IMR-90 (cell line): Measurements from ENCODE around the gene LDLRAD4. TPM values are rescaled to one million over a fixed set of nuclear protein-coding genes. Genes with fewer than 3 reads are reported as not detected.

Experiments used
- ATAC-seq: fragments of 200-7000 bp; cut with Tn5 transposase; 2 replicates; pipeline ENCODE4 v1.9.1; 2020; ENCODE audit warnings: low read depth, mild to moderate bottlenecking, moderate library complexity
- BruUV-seq: library from RNA; stranded (reverse); fragments of 400-500 nt; replicated peaks from 2 replicates; lab custom pipeline; 2021; lab: Mats Ljungman, UMichigan
- CTCF ChIA-PET: fragments of 300-600 bp; formaldehyde crosslinking; extraction: SDS; loops from one replicate; lab custom pipeline; 2021; ENCODE audit warnings: antibody characterized with exemption; lab: Yijun Ruan, JAX
- POLR2A ChIA-PET: fragments of 300-600 bp; sonication (Branson Sonifier 250); formaldehyde crosslinking; loops from one replicate; lab custom pipeline; 2022; ENCODE audit warnings: antibody characterized with exemption; ENCODE audit not compliant: unreplicated experiment; lab: Charles Lee
- DNase-seq: peaks from one replicate; pipeline ENCODE4 v3.0.0; 2013
- H2AFZ ChIP-seq: replicated peaks from 2 replicates; pipeline ENCODE3; 2013; ENCODE audit warnings: low read length, mild to moderate bottlenecking; ENCODE audit not compliant: poor library complexity
- H2AK5ac ChIP-seq: 2 replicates; pipeline ENCODE4 v1.6.1; 2013; ENCODE audit warnings: low read depth, low read length, inconsistent platforms
- H2AK9ac ChIP-seq: replicated peaks from 2 replicates; pipeline ENCODE3; 2013; ENCODE audit warnings: mild to moderate bottlenecking, low read depth, low read length, moderate library complexity; ENCODE audit not compliant: poor library complexity
- H2BK120ac ChIP-seq: 2 replicates; pipeline ENCODE4 v1.6.1; 2013; ENCODE audit warnings: low read depth, low read length, inconsistent platforms
- H2BK15ac ChIP-seq: 3 replicates; pipeline ENCODE4 v1.6.1; 2013; ENCODE audit warnings: low read depth, low read length, inconsistent platforms
- H2BK20ac ChIP-seq: 2 replicates; pipeline ENCODE4 v1.6.1; 2013; ENCODE audit warnings: low read depth, mild to moderate bottlenecking, inconsistent platforms, low read length, moderate library complexity
- H2BK5ac ChIP-seq: 2 replicates; pipeline ENCODE4 v1.6.1; 2013; ENCODE audit warnings: mild to moderate bottlenecking, low read depth, low read length, inconsistent platforms; ENCODE audit not compliant: poor library complexity, severe bottlenecking
- H3K14ac ChIP-seq: replicated peaks from 2 replicates; pipeline ENCODE4 v1.6.1; 2013; ENCODE audit warnings: low read depth, low read length, inconsistent platforms
- H3K18ac ChIP-seq: 2 replicates; pipeline ENCODE4 v1.6.1; 2013; ENCODE audit warnings: low read depth, low read length, control low read depth
- H3K23ac ChIP-seq: 2 replicates; pipeline ENCODE4 v1.6.1; 2013; ENCODE audit warnings: low read depth, low read length, inconsistent platforms
- H3K27ac ChIP-seq: 2 replicates; pipeline ENCODE4 v1.5.1; 2013; ENCODE audit warnings: mild to moderate bottlenecking, control low read depth, low read length; ENCODE audit not compliant: insufficient read depth
- H3K27me3 ChIP-seq: 2 replicates; pipeline ENCODE4 v1.6.1; 2013; ENCODE audit warnings: low read length; ENCODE audit not compliant: control insufficient read depth, insufficient read depth
- H3K36me3 ChIP-seq: 2 replicates; pipeline ENCODE4 v1.6.1; 2013; ENCODE audit warnings: low read length, mixed read lengths; ENCODE audit not compliant: control insufficient read depth, insufficient read depth
- H3K4ac ChIP-seq: 2 replicates; pipeline ENCODE4 v1.6.1; 2013; ENCODE audit warnings: low read depth, low read length, inconsistent platforms
- H3K4me1 ChIP-seq: 2 replicates; pipeline ENCODE4 v1.6.1; 2013; ENCODE audit warnings: low read length, mixed read lengths; ENCODE audit not compliant: control insufficient read depth, insufficient read depth
- H3K4me2 ChIP-seq: 2 replicates; pipeline ENCODE4 v1.6.1; 2013; ENCODE audit warnings: low read depth, mild to moderate bottlenecking, control low read depth, low read length, moderate library complexity
- H3K4me3 ChIP-seq: 2 replicates; pipeline ENCODE4 v1.5.1; 2013; ENCODE audit warnings: low read depth, mild to moderate bottlenecking, control low read depth, low read length, moderate library complexity; ENCODE audit not compliant: insufficient read depth
- H3K56ac ChIP-seq: 2 replicates; pipeline ENCODE4 v1.6.1; 2013; ENCODE audit warnings: low read length, inconsistent platforms; ENCODE audit not compliant: insufficient read depth; ENCODE audit errors: extremely low read depth
- H3K79me1 ChIP-seq, 2 experiments: 2 replicates each; pipeline ENCODE4 v1.6.1; 2013; ENCODE audit warnings: low read length in 2 of 2, inconsistent platforms in 1 of 2, low read depth in 1 of 2
- H3K9ac ChIP-seq: 2 replicates; pipeline ENCODE4 v1.6.1; 2013; ENCODE audit warnings: low read depth, low read length, control low read depth
- H3K9me1 ChIP-seq: 2 replicates; pipeline ENCODE4 v1.6.1; 2013; ENCODE audit warnings: low read length, inconsistent platforms; ENCODE audit not compliant: insufficient read depth
- H3K9me3 ChIP-seq: 2 replicates; pipeline ENCODE4 v1.6.1; 2013; ENCODE audit warnings: low read length; ENCODE audit not compliant: control insufficient read depth, insufficient read depth
- H4K20me1 ChIP-seq: 2 replicates; pipeline ENCODE4 v1.6.1; 2013; ENCODE audit warnings: low read length, inconsistent platforms; ENCODE audit not compliant: insufficient read depth
- H4K5ac ChIP-seq: 2 replicates; pipeline ENCODE4 v1.6.1; 2013; ENCODE audit warnings: mild to moderate bottlenecking, low read depth, low read length, control low read depth
- H4K8ac ChIP-seq, 2 experiments: 2 replicates each; pipeline ENCODE4 v1.6.1; 2013; ENCODE audit warnings: low read depth in 2 of 2, low read length in 2 of 2, control low read depth in 1 of 2, inconsistent platforms in 1 of 2
- H4K91ac ChIP-seq: 2 replicates; pipeline ENCODE4 v1.6.1; 2013; ENCODE audit warnings: low read depth, low read length, inconsistent platforms; ENCODE audit not compliant: insufficient read depth
- BHLHE40 ChIP-seq: fragments of 150-350 bp; IDR thresholded peaks from 2 replicates; pipeline ENCODE4 v1.6.1; 2016; ENCODE audit warnings: mild to moderate bottlenecking, low read depth, low read length
- CEBPB ChIP-seq: IDR thresholded peaks from 2 replicates; pipeline ENCODE4 v1.6.1; 2012; ENCODE audit warnings: low read depth, low read length, improper control_type of control experiment
- CHD1 ChIP-seq: IDR thresholded peaks from 2 replicates; pipeline ENCODE4 v1.6.1; 2012; ENCODE audit warnings: low read depth, low read length, improper control_type of control experiment
- NFE2L2 ChIP-seq: fragments of 150-350 bp; IDR thresholded peaks from 2 replicates; pipeline ENCODE4 v1.6.1; 2016; ENCODE audit warnings: low read depth, mild to moderate bottlenecking, low read length
- USF2 ChIP-seq: fragments of 150-350 bp; IDR thresholded peaks from 2 replicates; pipeline ENCODE4 v1.6.1; 2017; ENCODE audit warnings: mild to moderate bottlenecking, antibody characterized with exemption, low read length, low read depth
- WGBS, 2 experiments: methylation state at CpG; one replicate each; pipeline versions ENCODE4 v1.1.5 to v1.1.7; 2013; ENCODE audit warnings: missing lambda C conversion rate in 2 of 2; ENCODE audit not compliant: insufficient read length in 1 of 2; ENCODE audit errors: extremely low coverage in 2 of 2; 5-methylcytosine and 5-hydroxymethylcytosine counted together
- dilution Hi-C: fragments of 300-500 bp; cut with HindIII; formaldehyde crosslinking; loops from one replicate; pipeline ENCODE4 v1.14.3; 2018; ENCODE audit warnings: low sequenced_read_pairs; ENCODE audit not compliant: unreplicated experiment
- in situ Hi-C: fragments of 300-500 bp; cut with MboI; formaldehyde crosslinking; loops from 3 replicates; pipeline ENCODE4 v1.14.3; 2019; ENCODE audit warnings: low sequenced_read_pairs, inconsistent platforms, mixed read lengths
- intact Hi-C: fragments of 100-400 bp; cut with micrococcal nuclease; formaldehyde crosslinking; loops from 2 replicates; pipeline ENCODE4 v1.10.0; 2022
- polyA plus RNA-seq, 3 experiments: library from polyadenylated mRNA; depleted of rRNA; stranded (reverse); fragments of >200 nt; gene quantifications; 2 replicates each; pipeline ENCODE4 v1.2.3, GENCODE V29; 2012; ENCODE audit warnings: low replicate concordance in 1 of 3
- total RNA-seq: library from RNA; depleted of rRNA; stranded (reverse); fragments of >200 nt; gene quantifications from 2 replicates; pipeline ENCODE4 v1.2.3, GENCODE V29; 2012

The LDLRAD4 gene
- total and polyA plus RNA-seq, 2 of the 4 experiments (the other 2 are of a cell fraction), result not detected

- Histone ChIP-seq H2BK120ac (no peak overlapping the region), H4K5ac (no peak overlapping the region), H3K9me1 (no peaks in the 10 kb centered on the region), H3K36me3 (no peaks in the 10 kb centered on the region), H2BK15ac (no peak overlapping the region), H3K9ac (no peak overlapping the region), H3K4me3 (no peak overlapping the region), H4K8ac (no peak overlapping the region), H4K20me1 (no peaks in the 10 kb centered on the region), H2BK20ac (no peak overlapping the region), H2BK5ac (no peak overlapping the region), H3K56ac (no peak overlapping the region), H3K79me1 (no peaks in the 10 kb centered on the region), H2AK5ac (no peak overlapping the region), H3K9me3 (no peaks in the 10 kb centered on the region), H3K4ac (no peak overlapping the region), H3K4me1 (no peaks in the 10 kb centered on the region), H3K14ac (no peak overlapping the region), H3K23ac (no peak overlapping the region), H4K91ac (no peak overlapping the region), H3K27ac (no peak overlapping the region), H2AK9ac (no peak overlapping the region), H3K18ac (no peak overlapping the region), H2AFZ (no peak overlapping the region), H3K4me2 (no peak overlapping the region), H3K27me3 (no peaks in the 10 kb centered on the region)
- ChIA-PET CTCF (no interaction called here), POLR2A (no interaction called here)
- no peak for TF ChIP-seq BHLHE40
- TF ChIP-seq USF2, result no peak
- TF ChIP-seq NFE2L2, result no peak
- TF ChIP-seq CEBPB, result no peak
- TF ChIP-seq CHD1, result no peak
- no CpG with 5 or more reads among the region's 1 CpG for WGBS, 2 experiments
- intact Hi-C loops, result no loop called here
- in situ Hi-C loops, result no loop called here
- BruUV-seq, result no TSS peak
- ATAC-seq (no peak), DNase-seq (no peak)
- dilution Hi-C loops, result no loop called here
Observed at GRCh38 chr18:13599031-13599430, 380.5 kb downstream of the LDLRAD4 start.
